Caco-2 (cell line): ENCODE data around the gene ACOT6. TPM values are rescaled to one million over a fixed set of nuclear protein-coding genes. Genes with fewer than 3 reads are reported as not detected.

Experiments used
- BruUV-seq: library from RNA; stranded (reverse); fragments of 400-500 nt; replicated peaks from 2 replicates; lab custom pipeline; 2021; lab: Mats Ljungman, UMichigan
- CTCF ChIA-PET: fragments of 300-600 bp; sonication (Branson Sonifier 250); formaldehyde crosslinking; loops from one replicate; lab custom pipeline; 2022; ENCODE audit warnings: antibody characterized with exemption; lab: Charles Lee
- POLR2A ChIA-PET: fragments of 300-600 bp; sonication (Branson Sonifier 250); formaldehyde crosslinking; loops from one replicate; lab custom pipeline; 2022; ENCODE audit warnings: antibody characterized with exemption; lab: Charles Lee
- DNase-seq, 2 experiments: peaks; one replicate each; pipeline versions ENCODE4 v3.0.0 to v3.0.0-alpha.2; 2020 to 2022
- H3K27me3 ChIP-seq: replicated peaks from 2 replicates; pipeline ENCODE4 v1.6.0; 2011; ENCODE audit warnings: low read length; ENCODE audit not compliant: control insufficient read depth, insufficient read depth
- H3K36me3 ChIP-seq: 2 replicates; pipeline ENCODE4 v1.5.1; 2011; ENCODE audit warnings: low read length; ENCODE audit not compliant: control insufficient read depth, insufficient read depth
- H3K4me1 ChIP-seq: fragments of 250-450 bp; sonication (Bioruptor Pico); 2 replicates; pipeline ENCODE4 v1.5.1; 2020; ENCODE audit warnings: mild to moderate bottlenecking
- H3K4me3 ChIP-seq: 2 replicates; pipeline ENCODE4 v1.5.1; 2011; ENCODE audit warnings: low read depth, mild to moderate bottlenecking, control low read depth, low read length
- H3K9me3 ChIP-seq: fragments of 250-450 bp; sonication (Bioruptor Pico); 2 replicates; pipeline ENCODE4 v1.5.1; 2020; ENCODE audit warnings: mild to moderate bottlenecking, moderate library complexity
- H3K27ac Mint-ChIP-seq: one replicate; pipeline ENCODE4 v1.8.0; 2022; ENCODE audit warnings: mixed read lengths; ENCODE audit not compliant: unreplicated experiment
- H3K27me3 Mint-ChIP-seq: one replicate; pipeline ENCODE4 v1.8.0; 2022; ENCODE audit warnings: mixed read lengths; ENCODE audit not compliant: insufficient read depth, unreplicated experiment
- H3K36me3 Mint-ChIP-seq: one replicate; pipeline ENCODE4 v1.8.0; 2022; ENCODE audit warnings: mild to moderate bottlenecking, mixed read lengths; ENCODE audit not compliant: insufficient read depth, unreplicated experiment
- H3K4me1 Mint-ChIP-seq: one replicate; pipeline ENCODE4 v1.8.0; 2022; ENCODE audit warnings: low read depth, mixed read lengths; ENCODE audit not compliant: unreplicated experiment
- H3K4me3 Mint-ChIP-seq: one replicate; pipeline ENCODE4 v1.8.0; 2022; ENCODE audit warnings: mild to moderate bottlenecking, moderate library complexity, mixed read lengths; ENCODE audit not compliant: unreplicated experiment
- H3K9me3 Mint-ChIP-seq: one replicate; pipeline ENCODE4 v1.8.0; 2022; ENCODE audit warnings: mixed read lengths; ENCODE audit not compliant: unreplicated experiment
- CTCF ChIP-seq, 2 experiments: fragments of 200-600 bp in 1 of 2; IDR thresholded peaks; 1 replicate in 1 of 2; 2 replicates in 1 of 2; pipeline versions ENCODE4 v1.5.1 to v1.8.0; 2011 to 2022; ENCODE audit warnings: antibody characterized with exemption in 1 of 2, control low read depth in 1 of 2, inconsistent platforms in 1 of 2, low read depth in 1 of 2, low read length in 1 of 2, mild to moderate bottlenecking in 1 of 2, moderate library complexity in 1 of 2; ENCODE audit not compliant: insufficient read depth in 1 of 2, severe bottlenecking in 1 of 2, unreplicated experiment in 1 of 2
- intact Hi-C: fragments of 100-400 bp; cut with micrococcal nuclease; formaldehyde crosslinking; loops from one replicate; pipeline ENCODE4 v1.10.0; 2022; ENCODE audit not compliant: unreplicated experiment
- total RNA-seq: library from RNA; stranded (reverse); gene quantifications from 2 replicates; pipeline ENCODE4 v1.2.3, GENCODE V29; 2022

Gene ACOT6
- total RNA-seq, 1 experiment from 2014 or later, result not detected

GRCh38 chr14:73625706-73626105, 13.4 kb downstream of the ACOT6 start:
- peaks cover 7% of the 10 kb centered on the region; the same call in 1 of the 2 replicates for H3K4me1 ChIP-seq
- DNase-seq, result no peak
- POLR2A ChIA-PET, result no interaction called here
- no peak for TF ChIP-seq CTCF (IDR thresholded peaks at IDR 0.05; ENCODE audit: insufficient read depth in 1 of 2, low read depth in 1 of 2, low read length in 1 of 2, severe bottlenecking in 1 of 2, unreplicated experiment in 1 of 2)
- H3K27me3 ChIP-seq, result no peaks in the 10 kb centered on the region
- CTCF ChIA-PET, result no interaction called here
- H3K36me3 ChIP-seq, result no peaks in the 10 kb centered on the region
- Mint-ChIP-seq H3K27me3 (no peaks in the 10 kb centered on the region), H3K4me1 (peaks cover 7% of the 10 kb centered on the region), H3K36me3 (no peaks in the 10 kb centered on the region), H3K9me3 (no peaks in the 10 kb centered on the region), H3K27ac (no peak overlapping the region), H3K4me3 (no peak overlapping the region)
- intact Hi-C loops, result no loop called here
- H3K9me3 ChIP-seq, result no peaks in the 10 kb centered on the region
- H3K4me3 ChIP-seq, result no peak overlapping the region
- no TSS peak for BruUV-seq

GRCh38 chr14:73627151-73627558, 14.8 kb downstream of the ACOT6 start:
- Histone ChIP-seq H3K4me1 (peaks cover 7% of the 10 kb centered on the region; the same call in 1 of the 2 replicates), H3K9me3 (no peaks in the 10 kb centered on the region), H3K27me3 (no peaks in the 10 kb centered on the region), H3K36me3 (no peaks in the 10 kb centered on the region), H3K4me3 (no peak overlapping the region)
- Mint-ChIP-seq H3K4me3 (no peak overlapping the region), H3K27me3 (no peaks in the 10 kb centered on the region), H3K36me3 (no peaks in the 10 kb centered on the region), H3K9me3 (no peaks in the 10 kb centered on the region), H3K27ac (no peak overlapping the region), H3K4me1 (peaks cover 8% of the 10 kb centered on the region)
- no peak for DNase-seq
- CTCF ChIA-PET, result no interaction called here
- intact Hi-C loops, result no loop called here
- POLR2A ChIA-PET, result no interaction called here
- BruUV-seq, result no TSS peak
- no peak for TF ChIP-seq CTCF (IDR thresholded peaks at IDR 0.05; ENCODE audit: insufficient read depth in 1 of 2, low read depth in 1 of 2, low read length in 1 of 2, severe bottlenecking in 1 of 2, unreplicated experiment in 1 of 2)

GRCh38 chr14:73630009-73630780, 17.9 kb downstream of the ACOT6 start:
- Mint-ChIP-seq H3K27ac (peak overlapping the region; percentile 10), H3K4me3 (peak overlapping the region; percentile 13), H3K9me3 (no peaks in the 10 kb centered on the region), H3K4me1 (peaks cover 8% of the 10 kb centered on the region), H3K36me3 (no peaks in the 10 kb centered on the region), H3K27me3 (no peaks in the 10 kb centered on the region)
- Histone ChIP-seq H3K4me3 (no peak overlapping the region), H3K27me3 (no peaks in the 10 kb centered on the region), H3K36me3 (no peaks in the 10 kb centered on the region), H3K4me1 (peaks cover 7% of the 10 kb centered on the region; the same call in 1 of the 2 replicates), H3K9me3 (no peaks in the 10 kb centered on the region)
- BruUV-seq, result no TSS peak
- POLR2A ChIA-PET, result interaction anchor here (0.5 to 0.7 kb wide), 2 partner anchors 208 to 689 kb away, joined by 3 to 4 read pairs; no protein-coding TSS in a partner anchor
- CTCF ChIA-PET, result interaction anchor here (0.6 to 1.2 kb wide), 4 partner anchors 109 to 235 kb away, joined by 3 to 5 read pairs (median 3); no protein-coding TSS in a partner anchor
- no peak for TF ChIP-seq CTCF (IDR thresholded peaks at IDR 0.05; ENCODE audit: insufficient read depth in 1 of 2, low read depth in 1 of 2, low read length in 1 of 2, severe bottlenecking in 1 of 2, unreplicated experiment in 1 of 2)
- peak in 1 of 2 experiments; percentile 30 for DNase-seq
- intact Hi-C loops, result loop anchor here (5.0 to 10.0 kb wide), 3 partner anchors 55 to 338 kb away; partner anchors contain the start of gene RIOX1
